ENCODE data around the gene ACSL3.

The ACSL3 gene

DNA sequence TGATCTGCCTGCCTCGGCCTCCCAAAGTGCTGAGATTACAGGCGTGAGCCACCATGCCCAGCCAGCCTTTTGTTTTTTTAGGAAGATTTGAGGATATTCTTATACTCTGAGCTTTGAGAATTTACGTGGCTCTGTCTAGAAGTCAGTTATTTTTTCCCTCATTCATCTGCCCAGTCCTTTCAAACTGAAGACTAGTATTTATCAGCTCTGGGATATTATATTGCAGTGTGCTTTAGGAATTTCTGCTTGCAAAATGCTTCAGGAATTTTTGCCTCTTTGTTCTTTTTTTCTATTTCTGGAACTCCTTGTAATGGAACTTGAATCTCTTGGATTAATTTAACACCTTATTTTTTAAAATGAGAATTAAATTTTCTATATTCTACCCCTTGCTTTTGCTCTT, 22.6 kb downstream of the ACSL3 start:
- no peak for DNase-seq

DNA sequence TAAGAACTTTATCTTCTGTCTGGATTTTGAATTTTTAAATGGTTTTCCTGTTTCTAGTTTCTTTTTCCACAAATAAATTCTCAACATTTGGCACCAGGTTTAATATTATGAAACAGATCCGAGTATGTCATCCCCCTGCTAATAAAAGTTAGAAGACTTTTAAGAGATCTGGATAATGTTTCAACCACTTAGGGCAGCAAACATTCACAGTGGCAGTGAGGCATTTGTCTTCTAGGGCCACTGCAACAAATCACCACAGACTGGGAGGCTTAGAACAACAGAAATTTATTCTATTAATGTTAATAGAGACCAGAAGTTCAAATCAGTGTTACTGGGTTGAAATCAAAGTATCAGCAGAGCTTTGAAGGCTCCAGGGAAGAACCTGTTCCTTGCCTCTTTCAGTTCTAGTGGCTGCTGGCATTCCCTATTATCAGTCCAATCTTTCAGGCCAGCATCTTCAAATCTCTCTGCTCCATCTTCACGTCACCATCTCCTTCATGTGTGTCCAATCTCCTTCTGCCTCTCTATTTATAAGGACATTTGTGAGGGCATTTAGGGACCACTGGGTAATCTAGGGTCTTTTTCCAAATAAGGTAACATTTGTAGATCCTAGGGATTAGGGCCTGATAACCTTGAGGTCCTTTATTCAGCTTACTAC, 23.4 kb downstream of the ACSL3 start:
- no peak for DNase-seq

GRCh38 chr2:222884805-222885424, 24.1 kb downstream of the ACSL3 start:
- no peak for DNase-seq

DNA sequence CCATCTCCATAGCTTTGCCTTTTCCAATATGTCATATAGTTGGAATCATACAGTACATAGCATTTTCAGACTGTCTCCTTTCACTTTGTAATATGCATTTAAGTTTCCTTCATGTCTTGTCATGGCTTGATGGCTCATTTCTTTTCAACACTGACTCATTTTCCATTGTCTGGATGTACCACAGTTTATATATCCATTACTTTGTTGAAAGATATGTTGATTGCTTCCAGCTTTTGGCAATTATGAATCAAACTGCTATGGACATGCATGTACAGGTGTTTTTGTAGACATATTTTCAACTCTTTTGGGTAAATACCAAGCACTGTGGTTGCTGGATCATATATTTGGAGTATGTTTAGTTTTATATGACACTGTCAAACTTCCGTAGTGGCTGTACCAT, 26.3 kb downstream of the ACSL3 start:
- no peak for DNase-seq

DNA sequence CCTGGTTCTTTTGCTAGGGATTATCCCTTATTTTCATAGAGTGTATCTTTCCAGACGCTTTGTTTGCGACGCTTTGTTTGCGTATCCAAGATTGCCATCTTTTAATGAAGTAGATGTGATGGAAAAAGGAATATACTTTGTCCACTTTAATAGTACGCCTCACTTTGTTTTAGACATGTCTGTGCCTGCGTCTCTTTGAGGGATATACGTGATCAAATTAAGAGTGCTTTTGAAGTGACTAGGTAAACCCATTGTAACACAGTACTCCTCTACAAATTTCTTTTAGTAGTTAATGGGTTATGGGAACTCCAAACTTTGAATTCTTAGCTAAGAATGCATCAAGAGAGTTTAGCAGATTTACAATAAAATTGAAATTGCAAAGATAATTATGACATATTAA, 27.9 kb downstream of the ACSL3 start:
- no peak for DNase-seq

- no peak for DNase-seq
These were observed 31.1 kb downstream of the ACSL3 start for GRCh38 chr2:222891890-222892289.

- DNase-seq: no peak
These were observed 31.5 kb downstream of the ACSL3 start for GRCh38 chr2:222892321-222892720.

DNA sequence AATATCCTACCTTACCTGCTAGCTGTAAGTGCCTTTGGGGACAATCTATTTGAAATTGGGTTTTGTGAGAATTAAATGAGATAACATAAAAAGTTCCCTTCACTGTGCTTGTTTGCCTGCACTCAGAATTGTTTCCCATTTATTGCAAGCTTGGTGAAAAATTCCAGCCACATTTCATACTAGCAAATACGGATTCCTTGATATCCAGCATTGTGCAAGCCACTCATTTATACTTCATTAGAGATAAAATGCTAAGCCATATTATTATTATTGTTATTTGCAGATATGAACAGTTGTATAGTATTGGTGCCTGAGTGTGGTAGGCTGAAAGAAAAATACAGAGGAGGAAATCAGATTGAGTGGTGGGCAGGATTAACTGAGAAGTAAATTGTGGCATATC, 31.9 kb downstream of the ACSL3 start:
- no peak for DNase-seq

- no peak for DNase-seq
These were observed 32.9 kb downstream of the ACSL3 start for GRCh38 chr2:222893716-222894115.

DNA sequence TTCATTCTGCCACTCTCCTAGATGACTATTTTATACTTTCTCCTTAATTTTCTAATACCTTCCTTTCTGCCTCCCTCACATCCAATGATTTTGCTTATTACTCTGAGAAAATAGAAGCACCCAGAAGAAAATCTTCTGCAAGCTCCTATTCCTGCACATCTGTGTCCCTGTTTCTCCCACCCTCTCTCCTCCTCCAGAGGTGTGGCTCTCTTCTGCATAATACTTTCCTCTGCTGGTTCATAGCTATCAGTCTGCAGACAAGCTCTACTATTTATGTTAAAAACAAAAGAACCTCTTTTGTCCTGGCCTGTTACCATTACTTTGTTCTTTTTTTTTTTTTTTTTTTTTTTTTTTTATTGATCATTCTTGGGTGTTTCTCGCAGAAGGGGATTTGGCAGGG, 34.3 kb downstream of the ACSL3 start:
- no peak for DNase-seq

DNA sequence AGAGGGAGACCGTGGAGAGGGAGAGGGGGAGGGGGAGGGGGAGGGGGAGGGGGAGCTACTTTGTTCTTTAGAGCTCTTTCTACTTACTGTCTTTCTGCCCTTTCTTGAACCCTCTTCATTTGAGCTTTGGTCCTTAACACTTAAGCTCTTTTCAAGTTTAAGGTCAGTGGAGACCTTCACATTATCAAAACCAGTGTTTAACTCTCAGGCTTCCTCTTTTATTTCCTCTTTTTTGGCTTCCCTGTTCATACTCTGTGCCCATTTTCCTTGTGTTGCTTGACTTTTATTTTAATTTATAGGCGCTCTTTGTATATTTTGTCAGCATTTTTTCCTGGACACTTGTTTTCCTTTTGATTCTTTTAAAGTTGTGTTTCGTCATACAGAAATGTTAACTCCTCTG, 37.1 kb downstream of the ACSL3 start:
- no peak for DNase-seq

GRCh38 chr2:222899413-222900181, 38.8 kb downstream of the ACSL3 start:
- DNase-seq: no peak

DNA sequence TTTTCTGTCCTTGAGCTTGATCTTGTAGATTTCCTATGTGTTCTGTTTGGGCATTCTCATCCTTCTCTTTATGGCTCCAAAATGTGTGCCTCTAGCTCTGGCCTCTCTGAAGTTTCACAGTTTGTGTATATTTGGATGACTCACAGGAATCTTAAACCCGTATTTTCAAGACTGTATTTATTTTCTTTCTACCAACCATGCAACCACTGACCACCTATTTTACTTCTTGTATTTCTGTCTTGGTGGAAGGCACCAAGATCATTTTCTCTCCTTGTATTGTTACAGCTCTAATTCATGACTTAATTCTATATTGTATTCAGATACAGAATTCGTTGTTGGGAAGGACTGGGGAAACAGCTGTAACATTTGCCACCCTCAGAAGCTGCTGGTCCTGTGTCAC, 39.5 kb downstream of the ACSL3 start:
- DNase-seq: no peak

- no peak for DNase-seq
These were observed 41.8 kb downstream of the ACSL3 start for GRCh38 chr2:222902660-222903059.

DNA sequence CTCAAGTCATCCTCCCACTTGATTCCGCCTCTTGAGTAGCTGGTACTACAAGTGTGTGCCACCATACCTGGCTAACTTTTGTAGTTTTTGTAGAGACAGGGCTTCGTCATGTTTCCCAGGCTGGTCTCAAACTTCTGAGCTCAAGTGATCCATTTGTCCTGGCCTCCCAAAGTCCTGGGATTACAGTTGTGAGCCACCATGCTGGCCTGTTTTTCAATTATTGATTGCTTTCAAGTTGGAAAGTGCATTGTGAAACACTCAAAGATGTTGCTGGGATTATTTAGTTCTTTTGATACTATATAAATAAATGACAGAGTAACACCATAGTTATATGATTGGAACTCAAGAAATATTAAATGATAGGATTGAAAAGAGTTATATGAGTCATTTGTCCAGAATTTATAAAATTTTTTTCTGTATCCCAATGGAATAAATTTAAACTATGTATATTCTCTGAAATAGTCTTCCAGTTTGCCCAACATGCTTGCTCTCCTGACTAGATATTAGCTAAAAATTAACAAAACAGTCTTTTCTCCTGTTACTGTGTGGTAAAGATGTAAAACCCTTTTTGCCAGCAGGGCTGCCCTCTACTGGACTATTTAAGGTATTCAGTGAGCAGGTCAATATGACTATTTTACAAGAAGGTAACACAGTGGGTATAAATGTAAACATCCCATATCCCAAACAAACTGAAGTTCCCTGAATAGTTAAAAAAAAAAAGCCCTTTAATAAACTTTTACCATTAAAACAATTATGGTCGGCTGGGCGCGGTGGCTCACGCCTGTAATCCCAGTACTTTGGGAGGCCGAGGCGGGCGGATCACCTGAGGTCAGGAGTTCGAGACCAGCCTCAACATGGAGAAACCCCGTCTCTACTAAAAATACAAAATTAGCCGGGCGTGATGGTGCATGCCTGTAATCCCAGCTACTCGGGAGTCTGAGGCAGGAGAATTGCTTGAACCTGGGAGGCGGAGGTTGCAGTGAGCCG, 42.7 kb downstream of the ACSL3 start:
- DNase-seq: peak; percentile 21 to 34

DNA sequence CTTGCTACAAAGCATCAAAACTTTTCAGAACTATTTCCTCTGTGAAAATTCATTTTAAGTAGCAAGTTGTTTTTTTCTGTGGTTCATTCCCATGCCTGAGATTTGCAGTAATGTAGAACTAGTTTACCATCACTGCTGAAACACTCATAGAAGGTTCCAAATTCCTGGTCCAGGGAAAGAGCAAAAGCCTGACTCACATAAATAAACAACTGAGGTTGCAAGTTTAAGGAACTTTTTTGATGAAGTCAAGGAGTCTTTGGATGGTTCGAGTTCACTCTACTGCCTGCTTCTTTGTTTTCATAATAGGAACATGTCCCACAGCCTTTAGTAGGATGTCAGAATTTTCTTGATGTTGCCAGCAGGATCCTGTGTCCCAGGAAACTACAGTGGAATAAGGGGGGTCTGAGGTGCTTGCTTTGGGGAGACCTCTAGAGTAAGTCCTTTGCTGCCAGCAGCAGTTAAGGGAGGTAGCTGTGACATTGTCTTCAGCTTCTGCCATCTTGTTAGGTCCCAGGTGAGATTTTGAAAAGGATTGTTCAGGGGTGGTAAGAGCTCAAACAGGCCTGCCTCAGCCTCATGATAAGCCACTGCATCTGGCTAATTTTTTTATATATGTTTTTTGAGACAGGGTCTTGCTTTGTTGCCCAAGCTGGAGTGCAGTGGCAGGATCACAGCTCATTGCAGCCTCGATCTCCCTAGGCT, 43.9 kb downstream of the ACSL3 start:
- DNase-seq: no peak

- DNase-seq: no peak
These were observed 46.2 kb downstream of the ACSL3 start for GRCh38 chr2:222907048-222907447.

DNA sequence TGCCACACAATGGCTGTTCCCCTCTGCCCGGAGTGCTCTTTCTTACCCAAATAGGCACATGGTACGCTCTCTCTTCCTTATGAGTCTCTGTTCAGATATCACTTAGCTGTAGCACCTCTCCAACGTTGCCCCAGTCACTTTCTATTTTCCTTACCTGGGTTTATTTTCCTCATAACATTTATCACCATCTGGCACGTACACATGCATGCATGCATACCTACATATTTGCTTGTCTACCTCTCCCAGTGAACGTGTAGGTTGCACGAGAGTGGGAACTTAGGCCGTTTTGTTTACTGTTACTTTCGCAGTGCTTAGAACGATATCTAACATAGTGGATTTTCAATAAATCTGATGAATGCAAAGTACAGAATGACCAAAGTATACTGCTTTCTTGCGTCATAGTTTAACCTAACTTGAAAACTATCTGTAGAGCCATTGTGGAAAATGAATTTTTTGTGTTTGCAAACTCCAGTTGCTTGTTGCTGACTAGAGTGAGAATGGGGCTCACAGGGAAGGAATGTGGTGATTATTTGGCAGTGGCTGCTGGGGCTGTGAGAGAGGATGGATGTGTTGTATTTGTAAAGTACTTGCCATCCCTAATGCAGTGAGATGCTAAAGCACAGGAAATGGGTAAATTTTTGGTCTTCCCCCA, 47.1 kb downstream of the ACSL3 start:
- DNase-seq: no peak

DNA sequence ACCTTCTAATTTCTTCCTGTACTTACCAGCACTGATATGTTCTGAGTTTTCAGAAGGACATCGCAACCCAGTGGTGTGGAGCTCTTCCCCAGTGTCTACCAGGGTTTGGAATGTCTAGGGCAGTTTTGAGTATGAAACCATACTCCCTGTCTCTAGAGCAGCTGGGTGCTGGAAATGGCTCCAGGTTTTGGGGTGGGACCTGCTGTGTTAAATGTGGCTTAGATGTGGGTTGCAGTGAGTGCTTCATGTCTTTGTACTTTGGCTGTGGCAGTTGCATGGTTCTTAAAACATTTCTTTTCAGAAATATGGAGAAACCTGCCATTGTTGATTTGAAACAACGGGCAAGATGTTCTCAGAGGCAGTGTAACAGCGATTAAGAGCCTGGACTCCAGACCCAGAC, 48.5 kb downstream of the ACSL3 start:
- no peak for DNase-seq

DNA sequence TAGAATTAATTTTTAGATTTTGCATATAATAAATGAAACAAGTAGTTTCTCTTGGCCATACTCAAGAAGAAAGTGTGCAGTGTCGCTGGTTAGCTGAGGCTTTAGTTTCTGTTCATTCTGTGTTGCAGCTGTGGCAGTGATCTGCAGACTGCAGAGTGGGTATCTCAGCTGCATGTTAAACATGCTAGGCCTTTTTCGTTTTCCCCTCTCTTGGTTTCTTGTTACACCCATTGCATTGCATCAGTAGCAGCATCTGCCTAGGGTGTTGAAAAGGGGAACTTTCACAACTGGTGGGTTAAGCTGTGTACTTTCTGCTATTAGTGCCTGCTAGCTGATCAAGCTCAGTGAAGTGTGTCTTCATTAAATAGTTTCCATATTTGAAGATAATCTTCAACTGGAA, 51.3 kb downstream of the ACSL3 start:
- DNase-seq: no peak

- no peak for DNase-seq
These were observed 51.9 kb downstream of the ACSL3 start for GRCh38 chr2:222912776-222913175.

Data from SHP77 (cell line).